ENCODE measurements around the gene CBLC. TPM values are rescaled to one million over a fixed set of nuclear protein-coding genes. Genes with fewer than 3 reads are reported as not detected.

The CBLC gene
- total and polyA plus RNA-seq, 2 of the 4 experiments (the other 2 are of a cell fraction): not detected

DNA sequence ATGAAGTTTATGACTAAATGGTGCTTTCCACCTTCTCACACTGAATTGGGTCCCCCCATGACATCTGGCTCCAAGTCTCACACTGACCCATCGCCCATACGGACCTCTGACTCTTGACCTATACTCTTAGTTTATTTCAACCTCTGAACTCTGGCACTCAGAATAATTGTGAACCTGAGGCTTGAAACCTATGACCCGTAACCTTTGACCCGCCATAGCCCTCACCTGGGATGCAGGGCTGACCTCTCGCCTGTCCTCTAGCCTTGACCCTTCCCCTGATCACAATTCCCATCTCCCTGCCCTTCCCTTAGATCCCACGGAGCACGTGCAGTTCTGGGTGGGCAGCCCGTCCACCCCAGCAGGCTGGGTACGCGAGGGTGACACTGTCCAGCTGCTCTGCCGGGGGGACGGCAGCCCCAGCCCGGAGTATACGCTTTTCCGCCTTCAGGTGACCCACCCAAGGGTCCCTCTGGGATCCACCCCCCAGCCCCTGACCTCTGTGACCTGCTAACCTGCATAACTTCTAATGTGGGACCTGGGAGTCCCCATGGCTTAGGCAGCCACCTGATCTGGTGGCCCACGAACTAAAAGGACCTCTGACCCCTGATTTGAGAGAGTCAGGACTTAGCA, 36.3 kb downstream of the CBLC start:
- POLR2A ChIA-PET (ENCODE audit: unreplicated experiment): no interaction called here
- no peak overlapping the region for H4K5ac ChIP-seq (ENCODE audit: low read depth, low read length)
- no peak overlapping the region for H3K4ac ChIP-seq (ENCODE audit: low read depth, low read length)
- no peaks in the 10 kb centered on the region for H3K9me1 ChIP-seq (ENCODE audit: insufficient read depth, low read length)
- no peak overlapping the region for H4K91ac ChIP-seq (ENCODE audit: insufficient read depth, low read depth, low read length)
- TF ChIP-seq RAD21 (IDR thresholded peaks at IDR 0.05; ENCODE audit: low read length): no peak
- no peaks in the 10 kb centered on the region for H4K20me1 ChIP-seq (ENCODE audit: insufficient read depth, low read length)
- peaks cover 5% of the 10 kb centered on the region for H3K4me1 ChIP-seq (ENCODE audit: control insufficient read depth, insufficient read depth, low read length)
- H2BK5ac ChIP-seq (ENCODE audit: low read depth, low read length, poor library complexity, severe bottlenecking): no peak overlapping the region
- 91% methylated on average over 4 of the region's 16 CpGs; no CpG with 5 or more reads in 1 of the 2 experiments for WGBS, 2 experiments (ENCODE audit: extremely low coverage in 2 of 2, insufficient read length in 1 of 2)
- H3K18ac ChIP-seq (ENCODE audit: low read depth, low read length): no peak overlapping the region
- H3K36me3 ChIP-seq (ENCODE audit: control insufficient read depth, insufficient read depth, low read length): peaks cover 16% of the 10 kb centered on the region
- DNase-seq: no peak
- CTCF ChIA-PET: no interaction called here
- no peak overlapping the region for H2BK20ac ChIP-seq (ENCODE audit: low read depth, low read length)
- no peak overlapping the region for H2AK5ac ChIP-seq (ENCODE audit: low read depth, low read length)
- no peak overlapping the region for H3K23ac ChIP-seq (ENCODE audit: low read depth, low read length)
- no peak overlapping the region for H3K4me3 ChIP-seq (ENCODE audit: insufficient read depth, low read depth, low read length)
- no peak overlapping the region for H2BK15ac ChIP-seq (ENCODE audit: low read depth, low read length)
- H2AK9ac ChIP-seq (replicated peaks; ENCODE audit: low read depth, low read length, poor library complexity): no peak overlapping the region
- H4K8ac ChIP-seq (ENCODE audit: low read depth in 2 of 2, low read length in 2 of 2): no peak overlapping the region
- ATAC-seq (ENCODE audit: low read depth): no peak
- no TSS peak for BruUV-seq (replicated peaks)
- H3K14ac ChIP-seq (replicated peaks; ENCODE audit: low read depth, low read length): no peak overlapping the region
- H2BK120ac ChIP-seq (ENCODE audit: low read depth, low read length): no peak overlapping the region
- no peak overlapping the region for H3K56ac ChIP-seq (ENCODE audit: extremely low read depth, insufficient read depth, low read length)
- no peak overlapping the region for H2AFZ ChIP-seq (replicated peaks; ENCODE audit: low read length, poor library complexity)
- intact Hi-C loops (cut with micrococcal nuclease) (loop anchor here (1.0 kb wide), 1 partner anchor 19 kb away; no protein-coding TSS in a partner anchor), dilution Hi-C loops (cut with HindIII; ENCODE audit: low sequenced_read_pairs, unreplicated experiment) (no loop called here), in situ Hi-C loops (cut with MboI; ENCODE audit: low sequenced_read_pairs) (no loop called here)
- no peak overlapping the region for H3K27ac ChIP-seq (ENCODE audit: insufficient read depth, low read length)
- H3K9ac ChIP-seq (ENCODE audit: low read depth, low read length): no peak overlapping the region
- no peaks in the 10 kb centered on the region for H3K27me3 ChIP-seq (ENCODE audit: control insufficient read depth, insufficient read depth, low read length)
- H3K79me1 ChIP-seq (ENCODE audit: low read depth in 1 of 2, low read length in 2 of 2): peaks cover 5 to 9% of the 10 kb centered on the region in 2 experiments; a peak in 2 of 4 replicates
- no peaks in the 10 kb centered on the region for H3K9me3 ChIP-seq (ENCODE audit: control insufficient read depth, insufficient read depth, low read length)
- no peak overlapping the region for H3K4me2 ChIP-seq (ENCODE audit: low read depth, low read length)

Measured in IMR-90 (cell line).